GM18519 (cell line): ENCODE data around the gene FAM81B.

Experiments
- ATAC-seq: cut with Tn5 transposase; IDR thresholded peaks from one replicate; pipeline ENCODE4 v1.9.1; 2021; ENCODE audit warnings: mild to moderate bottlenecking, moderate library complexity; ENCODE audit not compliant: unreplicated experiment, low FRiP score

The FAM81B gene

DNA sequence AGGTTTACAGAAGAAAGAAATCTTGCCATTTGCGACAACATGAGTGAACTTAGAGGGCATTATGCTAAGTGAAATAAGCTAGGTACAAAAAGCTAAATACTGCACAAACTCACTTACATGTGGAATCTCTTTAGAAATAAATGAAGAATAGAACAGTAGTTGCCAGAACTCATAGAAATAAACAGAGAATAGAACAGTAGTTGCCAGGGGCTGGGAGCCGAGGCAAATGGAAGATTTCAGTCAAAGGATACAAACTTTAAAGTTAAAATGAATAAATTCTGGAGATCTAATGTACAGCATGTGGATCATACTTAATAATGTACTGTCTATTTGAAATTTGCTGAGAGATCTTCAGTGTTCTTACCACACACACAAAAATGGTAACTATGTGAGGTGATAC lies 63.4 kb downstream of the FAM81B start:
- no peak for ATAC-seq

DNA sequence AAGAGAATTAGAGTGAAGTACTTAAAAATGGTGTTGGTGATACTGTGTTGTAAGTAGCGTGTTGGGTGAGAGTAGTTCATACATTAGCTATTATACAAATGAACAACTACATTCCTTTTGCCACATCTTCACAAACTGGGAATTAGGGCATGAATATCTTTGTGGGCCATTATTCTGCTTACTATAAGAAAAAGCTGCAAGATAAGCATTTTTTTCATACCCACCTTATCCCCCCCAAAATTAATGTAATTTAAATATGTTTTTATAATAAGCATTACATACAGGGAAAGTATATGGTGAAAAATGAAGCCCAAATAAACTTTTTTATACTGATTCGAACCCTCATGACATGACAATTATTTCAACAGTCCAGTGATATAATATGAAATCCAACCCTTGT lies 69.5 kb downstream of the FAM81B start:
- ATAC-seq: no peak

DNA sequence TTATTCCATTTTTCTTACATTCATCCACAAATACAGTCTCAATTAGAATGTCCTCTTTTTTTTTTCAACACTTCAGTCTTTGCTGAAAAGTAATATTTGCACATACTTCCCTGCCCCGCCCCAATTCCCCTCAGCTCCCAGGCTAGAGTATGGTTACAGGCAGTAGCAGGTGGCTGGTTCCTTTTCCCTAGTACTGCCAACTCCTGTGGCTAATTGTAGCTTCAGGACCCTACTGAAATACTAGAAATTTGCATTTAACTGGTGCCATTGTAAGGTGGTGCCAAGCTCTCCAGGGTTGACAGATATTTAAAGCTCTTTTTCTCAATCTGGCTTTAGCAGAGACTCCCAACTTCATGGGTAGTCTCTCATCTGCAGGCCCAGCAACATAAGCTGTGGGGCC lies 80.3 kb downstream of the FAM81B start:
- no peak for ATAC-seq

DNA sequence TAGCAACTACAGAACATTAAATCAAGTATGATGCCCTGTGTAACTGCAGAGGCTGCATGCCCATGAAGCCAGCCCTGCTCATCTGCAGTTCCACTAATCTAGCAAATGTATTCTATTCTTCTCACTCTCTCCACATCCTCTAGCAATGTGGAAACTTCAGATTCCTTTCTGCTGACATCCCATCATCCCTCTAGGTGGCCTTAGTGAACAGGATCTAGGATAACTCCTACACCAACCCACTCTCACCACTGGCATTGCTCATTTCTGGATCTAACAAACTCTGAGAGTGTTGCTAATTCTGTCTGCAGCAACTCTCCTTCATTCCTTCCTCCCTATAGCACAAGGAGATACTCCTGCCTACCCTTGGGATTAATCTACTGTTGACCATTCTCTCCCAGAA lies 80.8 kb downstream of the FAM81B start:
- no peak for ATAC-seq

DNA sequence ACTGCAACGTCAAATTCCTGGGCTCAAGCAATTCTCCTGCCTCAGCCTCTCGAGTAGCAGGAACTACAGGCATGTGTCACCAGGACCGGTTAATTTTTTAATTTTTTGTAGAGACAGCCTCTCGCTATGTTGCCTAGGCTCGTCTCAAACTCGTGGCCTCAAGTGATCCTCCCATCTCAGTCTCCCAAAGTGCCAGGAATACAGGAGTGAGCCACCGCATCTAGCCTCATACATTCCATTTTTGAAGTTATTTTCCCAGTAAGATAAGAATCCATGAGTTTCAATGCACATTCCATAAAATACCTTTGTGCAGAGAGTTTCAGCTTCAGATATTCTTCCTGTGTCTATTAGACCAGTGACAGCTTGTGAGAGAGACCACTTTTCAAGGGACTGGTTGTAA lies 93.3 kb downstream of the FAM81B start:
- no peak for ATAC-seq

DNA sequence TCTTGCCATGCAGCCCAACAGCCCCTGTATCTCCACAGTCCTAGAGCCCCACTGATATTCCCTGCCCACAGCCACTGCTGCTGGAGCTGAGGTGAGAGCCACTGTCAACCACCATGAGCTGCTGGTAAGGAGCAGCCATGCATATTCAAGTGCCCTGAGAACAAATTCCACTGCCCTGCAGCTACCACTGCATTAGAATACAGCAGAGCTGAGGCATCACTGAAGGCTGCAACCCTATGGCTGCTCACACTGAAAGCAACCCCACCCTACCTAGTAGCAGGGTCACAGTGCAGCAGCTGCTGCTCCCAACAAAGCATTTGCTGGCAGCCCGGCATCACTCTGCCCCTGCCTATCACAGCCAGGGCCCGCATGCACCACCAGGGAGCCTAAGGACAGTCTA lies 95.0 kb downstream of the FAM81B start:
- ATAC-seq: no peak

DNA sequence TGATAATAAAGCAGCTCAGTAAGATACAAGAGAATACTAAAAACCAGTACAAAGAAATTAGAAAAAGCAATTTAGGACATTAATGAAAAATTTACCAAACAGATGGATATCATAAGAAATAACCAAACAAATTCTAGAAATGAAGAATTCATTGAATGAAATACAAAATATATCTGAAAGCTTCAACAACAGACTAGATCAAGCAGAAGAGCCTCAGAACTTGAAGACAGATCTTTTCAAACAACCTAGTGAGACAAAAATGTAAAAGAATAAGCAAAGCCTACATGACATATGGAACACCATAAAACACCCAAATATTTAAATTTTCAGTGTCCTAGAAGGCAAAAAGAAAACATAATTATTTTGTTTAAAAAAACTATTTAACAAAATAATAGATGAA lies 96.7 kb downstream of the FAM81B start:
- ATAC-seq: no peak
